ENCODE results near the gene UCP2. TPM values are rescaled to one million over a fixed set of nuclear protein-coding genes. Genes with fewer than 3 reads are reported as not detected.
"Not testable (repeated sequence)": the region's sequence is repeated elsewhere in the genome, so short reads cannot be mapped to it uniquely, and the experiment has no call there.

The UCP2 gene
- total RNA-seq, 1 donor from 2014 or later = 70.4 TPM

GRCh38 chr11:73995247-73995646 is 12.6 kb upstream of the UCP2 start:
- Mint-ChIP-seq H3K27ac (no peak overlapping the region), H3K9me3 (no peaks in the 10 kb centered on the region), H3K27me3 (no peaks in the 10 kb centered on the region), H3K36me3 (no peaks in the 10 kb centered on the region), H3K4me3 (no peak overlapping the region), H3K4me1 (ENCODE audit: unreplicated experiment) (no peaks in the 10 kb centered on the region)
- TF ChIP-seq CTCF (conservative IDR thresholded peaks at IDR 0.05) = no peak
- no peak for DNase-seq (ENCODE audit: extremely low spot score, unreplicated experiment)

- DNase-seq (ENCODE audit: extremely low spot score, unreplicated experiment) = no peak
- no peak for TF ChIP-seq CTCF (conservative IDR thresholded peaks at IDR 0.05)
- H3K27ac Mint-ChIP-seq = no peak overlapping the region
- no peaks in the 10 kb centered on the region for H3K4me1 Mint-ChIP-seq (ENCODE audit: unreplicated experiment)
- H3K4me3 Mint-ChIP-seq = no peak overlapping the region
- no peaks in the 10 kb centered on the region for H3K36me3 Mint-ChIP-seq
- no peaks in the 10 kb centered on the region for H3K9me3 Mint-ChIP-seq
- H3K27me3 Mint-ChIP-seq = no peaks in the 10 kb centered on the region
Measured at GRCh38 chr11:73991471-73992006, 8.9 kb upstream of the UCP2 start.

GRCh38 chr11:73990730-73991129 is 8.1 kb upstream of the UCP2 start:
- no peak overlapping the region for H3K27ac Mint-ChIP-seq
- H3K36me3 Mint-ChIP-seq = no peaks in the 10 kb centered on the region
- H3K4me1 Mint-ChIP-seq (ENCODE audit: unreplicated experiment) = no peaks in the 10 kb centered on the region
- no peaks in the 10 kb centered on the region for H3K9me3 Mint-ChIP-seq
- H3K27me3 Mint-ChIP-seq = no peaks in the 10 kb centered on the region
- DNase-seq (ENCODE audit: extremely low spot score, unreplicated experiment) = no peak
- TF ChIP-seq CTCF (conservative IDR thresholded peaks at IDR 0.05) = no peak
- H3K4me3 Mint-ChIP-seq = no peak overlapping the region

- H3K27ac Mint-ChIP-seq = no peak overlapping the region
- H3K27me3 Mint-ChIP-seq = no peaks in the 10 kb centered on the region
- no peaks in the 10 kb centered on the region for H3K4me1 Mint-ChIP-seq (ENCODE audit: unreplicated experiment)
- no peak for TF ChIP-seq CTCF (conservative IDR thresholded peaks at IDR 0.05)
- no peaks in the 10 kb centered on the region for H3K9me3 Mint-ChIP-seq
- DNase-seq (ENCODE audit: extremely low spot score, unreplicated experiment) = no peak
- H3K4me3 Mint-ChIP-seq = no peak overlapping the region
- no peaks in the 10 kb centered on the region for H3K36me3 Mint-ChIP-seq
Measured at GRCh38 chr11:73989156-73989555, 6.5 kb upstream of the UCP2 start.

GRCh38 chr11:73988227-73988626 is 5.6 kb upstream of the UCP2 start:
- TF ChIP-seq CTCF (conservative IDR thresholded peaks at IDR 0.05) = no peak
- no peaks in the 10 kb centered on the region for H3K27me3 Mint-ChIP-seq
- no peaks in the 10 kb centered on the region for H3K36me3 Mint-ChIP-seq
- H3K4me1 Mint-ChIP-seq (ENCODE audit: unreplicated experiment) = peaks cover 6% of the 10 kb centered on the region
- H3K4me3 Mint-ChIP-seq = no peak overlapping the region
- H3K27ac Mint-ChIP-seq = no peak overlapping the region
- H3K9me3 Mint-ChIP-seq = no peaks in the 10 kb centered on the region
- no peak for DNase-seq (ENCODE audit: extremely low spot score, unreplicated experiment)

GRCh38 chr11:73985661-73986060 is 3.0 kb upstream of the UCP2 start:
- not testable (repeated sequence) for H3K9me3 Mint-ChIP-seq; H3K4me1 Mint-ChIP-seq (ENCODE audit: unreplicated experiment); H3K36me3 Mint-ChIP-seq; H3K27ac Mint-ChIP-seq; DNase-seq (ENCODE audit: extremely low spot score, unreplicated experiment); H3K4me3 Mint-ChIP-seq; H3K27me3 Mint-ChIP-seq
